ENCODE results near the gene FBN2.
"Not testable (repeated sequence)": the region's sequence is repeated elsewhere in the genome, so short reads cannot be mapped to it uniquely, and the experiment has no call there.

Gene FBN2

GRCh38 chr5:128522336-128522735, 15.7 kb downstream of the FBN2 start:
- TF ChIP-seq CTCF (IDR thresholded peaks at IDR 0.05; ENCODE audit: low read depth, low read length): no peak
- DNase-seq (ENCODE audit: extremely low read depth, low read depth): no peak

GRCh38 chr5:128519827-128520226, 18.2 kb downstream of the FBN2 start:
- no peak for TF ChIP-seq CTCF (IDR thresholded peaks at IDR 0.05; ENCODE audit: low read depth, low read length)
- no peak for DNase-seq (ENCODE audit: extremely low read depth, low read depth)

GRCh38 chr5:128516978-128517377, 21.1 kb downstream of the FBN2 start:
- no peak for DNase-seq (ENCODE audit: extremely low read depth, low read depth)

GRCh38 chr5:128513806-128514205, 24.2 kb downstream of the FBN2 start:
- DNase-seq (ENCODE audit: extremely low read depth, low read depth): no peak
- no peak for TF ChIP-seq CTCF (IDR thresholded peaks at IDR 0.05; ENCODE audit: low read depth, low read length)

More at GRCh38 chr5:128516978-128517377, 21.1 kb downstream of the FBN2 start:
- no peak for TF ChIP-seq CTCF (IDR thresholded peaks at IDR 0.05; ENCODE audit: low read depth, low read length)

GRCh38 chr5:128512894-128513293, 25.2 kb downstream of the FBN2 start:
- TF ChIP-seq CTCF (IDR thresholded peaks at IDR 0.05; ENCODE audit: low read depth, low read length): no peak
- DNase-seq (ENCODE audit: extremely low read depth, low read depth): no peak

GRCh38 chr5:128506643-128507042, 31.4 kb downstream of the FBN2 start:
- TF ChIP-seq CTCF (IDR thresholded peaks at IDR 0.05; ENCODE audit: low read depth, low read length): no peak

GRCh38 chr5:128503727-128504126, 34.3 kb downstream of the FBN2 start:
- DNase-seq (ENCODE audit: extremely low read depth, low read depth): not testable (repeated sequence)

More at GRCh38 chr5:128506643-128507042, 31.4 kb downstream of the FBN2 start:
- DNase-seq (ENCODE audit: extremely low read depth, low read depth): no peak

GRCh38 chr5:128498844-128499455, 39.1 kb downstream of the FBN2 start:
- peak; percentile 16 for DNase-seq (ENCODE audit: extremely low read depth, low read depth)
- TF ChIP-seq CTCF (IDR thresholded peaks at IDR 0.05; ENCODE audit: low read depth, low read length): peak; percentile 35
